ENCODE measurements around the gene MRPL11.

DNA sequence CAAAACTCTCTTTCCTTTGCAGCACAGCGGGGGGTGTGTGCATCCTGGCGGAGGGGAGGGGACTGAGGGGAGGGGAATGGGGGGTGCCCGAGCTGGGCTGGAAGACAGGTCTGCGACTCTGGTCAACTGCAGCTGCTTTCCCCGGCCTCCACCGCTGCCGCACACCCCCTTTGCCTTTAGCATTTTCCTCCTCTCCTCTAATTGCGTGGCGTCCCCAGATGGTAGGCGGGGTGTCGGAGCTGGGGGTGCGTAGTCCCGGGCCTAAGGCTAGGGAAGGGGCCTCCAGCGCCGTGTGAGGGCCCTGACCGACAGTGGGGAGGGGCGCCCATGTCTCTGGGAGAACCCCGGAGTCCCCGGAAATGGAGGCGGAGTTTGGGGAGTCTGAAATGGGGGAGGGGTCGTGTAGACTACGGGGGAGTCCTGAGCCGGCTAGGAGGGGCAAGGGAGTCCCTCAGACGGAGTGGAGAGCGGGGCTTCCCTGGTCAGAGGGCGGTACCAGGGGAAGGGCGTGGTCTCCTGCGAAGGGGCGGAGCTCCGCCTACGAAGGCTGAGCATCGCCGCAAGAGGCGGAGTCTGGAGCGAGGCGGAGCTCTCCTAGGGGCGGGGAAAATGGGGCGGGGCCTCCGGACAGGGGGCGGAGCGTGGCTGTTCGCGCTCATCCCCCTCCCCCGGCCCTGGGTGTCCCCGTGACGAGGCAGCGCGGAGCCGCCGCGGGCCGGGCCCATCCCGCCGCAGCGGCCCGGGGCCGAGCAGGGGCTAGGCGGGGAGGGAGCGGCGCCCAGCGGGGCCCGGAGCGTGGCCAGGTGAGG is 27.8 kb upstream of the MRPL11 start, which contains the start of gene PELI3:
- TF ChIP-seq CTCF (IDR thresholded peaks at IDR 0.05; ENCODE audit: insufficient read depth, low read length, poor library complexity, severe bottlenecking) (no peak), EZH2phosphoT487 (conservative IDR thresholded peaks at IDR 0.05; ENCODE audit: low read length) (no peak)

Data from SU-DHL-6 (cell line).